Activated CD4-positive, alpha-beta T cell treated with anti-CD3 and anti-CD28 coated beads, Interleukin-2, Interleukin-6, amounts not matched to agents 100 ng/mL and 50 ng/mL, durations not matched to agents 16 hours and 8 hours (primary cell): Measurements from ENCODE around the gene MED29.
A peak's percentile ranks its signal among the peaks of the same experiment; 100 is the strongest.

Source experiments
- DNase-seq: peaks from one replicate; pipeline ENCODE4 v3.0.0-alpha.2; 2020

The MED29 gene

GRCh38 chr19:39399668-39400050, 8.5 kb downstream of the MED29 start:
- DNase-seq = no peak

DNA sequence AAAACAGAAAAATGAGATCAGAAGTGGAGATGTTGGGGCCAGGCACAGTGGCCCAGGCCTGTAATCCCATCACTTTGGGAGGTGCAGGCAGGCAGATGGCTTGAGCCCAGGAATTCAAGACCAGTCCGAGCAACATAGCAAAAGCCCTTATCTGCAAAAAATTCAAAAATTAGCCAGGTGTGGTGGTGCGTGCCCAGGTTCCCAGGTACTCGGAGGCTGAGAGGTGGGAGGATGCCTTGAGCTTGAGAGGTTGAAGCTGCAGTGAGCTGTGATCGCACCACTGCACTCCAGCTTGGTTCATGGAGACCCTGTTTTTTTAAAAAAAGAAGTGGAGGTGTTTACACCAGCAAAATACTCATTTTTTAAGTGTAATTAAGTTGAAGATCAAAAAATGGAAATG, 8.9 kb downstream of the MED29 start:
- DNase-seq = no peak

- DNase-seq = no peak
Measured at GRCh38 chr19:39401070-39401548, 9.9 kb downstream of the MED29 start.

DNA sequence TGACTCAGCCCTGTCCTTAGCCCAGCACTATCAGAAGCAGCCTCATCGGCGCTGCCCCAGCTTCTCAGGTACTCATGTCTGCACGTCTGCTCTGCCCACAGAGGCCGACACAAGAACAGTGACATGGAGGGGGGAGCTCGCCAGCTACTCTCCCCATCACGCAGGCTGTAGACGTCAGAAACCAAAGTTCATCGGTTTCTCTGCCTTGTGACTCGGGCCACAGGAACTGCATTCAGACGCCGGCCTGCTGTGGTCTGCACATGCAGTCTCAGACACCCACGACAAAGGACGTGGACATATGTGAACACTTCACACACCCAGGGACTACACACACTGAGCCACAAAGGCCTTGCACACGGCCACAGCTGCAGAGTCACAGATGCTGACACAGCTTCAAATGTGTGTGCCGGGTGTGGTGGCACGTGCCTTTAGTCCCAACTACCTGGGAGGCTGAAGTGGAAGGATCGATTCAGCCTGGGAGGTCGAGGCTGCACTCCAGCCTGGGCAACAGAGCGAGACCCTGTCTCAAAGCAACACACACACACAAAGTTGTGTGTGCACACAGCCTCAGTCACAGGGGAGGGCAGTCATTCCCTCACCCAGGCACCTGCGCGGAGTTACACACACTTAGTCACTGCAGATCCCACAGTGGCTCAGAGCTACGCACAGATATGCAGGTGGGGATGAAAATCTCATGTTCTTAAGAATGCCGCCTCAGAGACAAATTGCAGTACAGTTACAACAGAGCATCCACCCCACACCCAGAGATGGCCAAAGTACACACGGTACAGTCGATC, 10.6 kb downstream of the MED29 start:
- DNase-seq = peak; percentile 89

GRCh38 chr19:39402346-39403300, 11.4 kb downstream of the MED29 start:
- peak; percentile 90 for DNase-seq

DNA sequence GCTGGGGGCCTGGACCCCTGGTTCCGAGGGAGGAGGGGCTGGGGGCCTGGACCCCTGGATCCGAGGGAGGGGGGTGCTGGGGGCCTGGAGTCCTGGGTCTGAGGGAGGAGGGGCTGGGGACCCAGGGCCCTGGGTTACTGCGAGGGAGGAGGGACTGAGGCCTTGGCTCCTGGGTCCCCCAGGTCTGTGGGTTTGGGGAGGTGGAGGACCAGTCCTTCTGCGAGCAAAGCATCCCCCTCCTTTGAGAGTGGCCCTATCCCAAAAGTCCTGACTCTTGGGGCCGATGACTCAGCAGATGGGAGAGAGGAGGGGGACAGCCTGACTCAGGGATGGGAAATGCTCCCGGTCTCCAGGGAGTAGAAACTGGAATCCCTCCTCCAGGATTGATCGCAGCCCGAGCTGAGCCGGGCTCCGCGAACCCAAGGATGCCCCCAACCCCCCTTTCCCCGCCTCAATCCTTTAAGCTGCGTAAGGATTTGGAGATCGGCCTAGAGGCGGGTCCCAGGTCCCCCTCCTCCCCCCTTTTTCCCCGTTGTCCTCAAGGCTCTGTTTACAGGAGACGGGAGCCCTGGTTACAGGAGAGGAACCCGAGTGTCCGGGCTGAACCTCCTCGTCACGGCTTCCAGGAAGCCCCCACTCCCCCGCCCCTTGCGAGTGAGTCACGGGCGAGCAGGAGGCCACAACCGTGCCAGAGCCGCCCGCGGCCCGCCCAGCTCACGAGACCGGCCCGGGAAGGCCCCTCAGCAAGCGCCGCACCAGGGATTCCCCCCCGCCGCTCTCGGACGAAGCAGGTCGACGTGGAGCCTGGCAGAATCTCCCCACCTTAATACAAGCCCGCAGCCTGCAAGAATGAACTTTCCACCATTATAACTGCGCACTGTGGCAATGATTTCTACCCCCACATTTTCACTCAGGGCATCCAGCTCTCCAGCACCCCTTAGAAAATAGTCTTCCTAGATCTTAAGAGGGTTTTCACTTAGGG, 12.4 kb downstream of the MED29 start:
- peak; percentile 95 for DNase-seq

GRCh38 chr19:39405261-39405957, 14.2 kb downstream of the MED29 start:
- no peak for DNase-seq

GRCh38 chr19:39405958-39406655, 14.9 kb downstream of the MED29 start:
- DNase-seq = peak; percentile 88

DNA sequence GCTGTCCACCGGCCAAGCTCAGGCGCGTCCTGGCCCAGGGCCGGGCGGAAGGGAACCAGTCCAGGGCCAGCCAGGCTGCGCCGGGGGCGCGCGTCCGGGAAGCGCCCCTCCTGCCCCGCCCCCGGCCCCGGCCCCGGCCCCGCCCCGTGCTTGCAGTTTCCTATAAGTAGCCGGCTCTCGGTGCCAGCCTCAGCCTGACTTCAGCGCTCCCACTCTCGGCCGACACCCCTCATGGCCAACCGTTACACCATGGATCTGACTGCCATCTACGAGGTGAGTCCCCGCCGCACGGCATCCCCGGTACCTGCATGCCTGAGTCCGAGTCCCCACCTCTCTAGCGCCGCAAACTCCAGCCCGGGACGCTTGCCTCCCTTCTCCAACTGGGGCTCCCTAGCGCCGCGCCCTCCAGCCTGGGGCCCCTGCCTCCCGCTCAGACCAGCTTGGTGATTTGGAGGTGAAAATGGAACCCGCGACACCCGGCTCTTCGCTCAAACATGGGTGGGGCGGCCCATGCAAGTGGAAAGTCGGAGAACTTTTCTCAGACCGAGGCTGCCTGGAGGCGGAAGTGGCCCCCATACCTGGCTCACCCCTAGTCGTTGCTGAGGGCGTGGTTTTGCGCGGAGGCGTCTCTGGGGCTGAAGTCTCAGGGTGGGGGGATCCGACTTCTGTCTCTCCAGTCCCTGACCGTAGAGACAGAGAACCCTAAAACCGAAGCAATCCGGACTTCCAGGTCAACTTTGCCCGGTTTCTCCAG, 15.7 kb downstream of the MED29 start, which contains the start of gene ZFP36:
TSS of gene ZFP36 (plus strand) at position 192 of the 754 bp plus-strand sequence. CDS start at position 250, 58 bp downstream.
- DNase-seq = peak; percentile 93

DNA sequence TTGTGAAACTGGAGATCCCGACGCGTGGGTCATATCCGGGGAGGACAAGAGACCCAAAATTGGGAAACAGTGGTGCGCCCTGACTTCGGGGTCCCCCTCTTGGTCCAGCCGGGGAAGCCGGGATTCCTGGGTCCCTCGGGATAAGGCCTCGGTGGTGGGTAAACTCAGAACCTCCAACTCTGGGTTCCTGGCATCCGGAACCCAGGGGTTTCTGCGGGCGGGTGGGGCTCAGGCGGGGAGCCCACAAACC, 16.2 kb downstream of the MED29 start:
- DNase-seq = peak; percentile 78

- DNase-seq = no peak
Measured at GRCh38 chr19:39407660-39408391, 16.6 kb downstream of the MED29 start.

DNA sequence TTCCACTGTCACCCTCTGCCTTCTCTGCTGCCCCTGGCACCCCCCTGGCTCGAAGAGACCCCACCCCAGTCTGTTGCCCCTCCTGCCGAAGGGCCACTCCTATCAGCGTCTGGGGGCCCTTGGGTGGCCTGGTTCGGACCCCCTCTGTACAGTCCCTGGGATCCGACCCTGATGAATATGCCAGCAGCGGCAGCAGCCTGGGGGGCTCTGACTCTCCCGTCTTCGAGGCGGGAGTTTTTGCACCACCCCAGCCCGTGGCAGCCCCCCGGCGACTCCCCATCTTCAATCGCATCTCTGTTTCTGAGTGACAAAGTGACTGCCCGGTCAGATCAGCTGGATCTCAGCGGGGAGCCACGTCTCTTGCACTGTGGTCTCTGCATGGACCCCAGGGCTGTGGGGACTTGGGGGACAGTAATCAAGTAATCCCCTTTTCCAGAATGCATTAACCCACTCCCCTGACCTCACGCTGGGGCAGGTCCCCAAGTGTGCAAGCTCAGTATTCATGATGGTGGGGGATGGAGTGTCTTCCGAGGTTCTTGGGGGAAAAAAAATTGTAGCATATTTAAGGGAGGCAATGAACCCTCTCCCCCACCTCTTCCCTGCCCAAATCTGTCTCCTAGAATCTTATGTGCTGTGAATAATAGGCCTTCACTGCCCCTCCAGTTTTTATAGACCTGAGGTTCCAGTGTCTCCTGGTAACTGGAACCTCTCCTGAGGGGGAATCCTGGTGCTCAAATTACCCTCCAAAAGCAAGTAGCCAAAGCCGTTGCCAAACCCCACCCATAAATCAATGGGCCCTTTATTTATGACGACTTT, 17.4 kb downstream of the MED29 start:
- DNase-seq = no peak

GRCh38 chr19:39409208-39410016, 18.2 kb downstream of the MED29 start:
- peak; percentile 86 for DNase-seq

DNA sequence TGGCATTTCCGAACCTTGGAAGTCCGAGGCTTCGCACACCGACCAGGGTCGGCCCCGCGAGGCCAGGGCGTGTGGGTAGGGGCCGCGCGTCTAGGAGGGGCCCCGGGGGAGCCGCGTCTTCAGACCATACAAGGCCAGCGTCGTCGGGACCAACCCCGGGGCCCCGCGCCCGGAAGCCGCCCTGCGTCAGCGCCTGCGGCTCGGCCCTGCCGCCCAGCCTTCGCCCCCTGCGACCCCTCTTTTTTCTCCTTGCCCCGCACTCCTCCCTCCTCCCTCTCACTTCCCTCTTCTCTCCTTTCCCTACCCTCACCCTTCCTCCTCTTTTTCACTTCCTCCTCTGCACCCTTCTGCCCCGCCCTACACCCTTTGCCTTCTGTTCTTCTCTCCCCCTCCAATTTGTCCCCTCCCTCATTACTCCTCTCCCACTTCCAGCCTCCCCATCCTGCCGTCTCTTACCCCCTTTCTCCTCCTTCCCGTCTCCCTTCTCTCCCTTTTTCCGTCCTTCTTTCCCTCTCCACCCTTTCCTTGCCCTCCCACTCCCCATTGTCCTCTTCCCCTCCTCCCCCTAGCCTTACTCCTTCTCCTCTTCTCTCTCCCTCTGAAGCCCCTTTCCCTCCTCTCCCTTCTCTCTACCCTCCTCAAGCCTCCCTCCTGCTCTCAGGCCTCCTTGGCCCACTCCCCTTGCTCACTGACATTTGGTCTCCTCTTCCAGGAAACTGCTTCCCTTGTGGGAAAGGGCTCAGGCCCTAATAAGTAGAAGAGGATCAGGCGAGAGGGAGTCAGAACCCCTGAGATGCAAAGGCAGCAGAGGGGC, 19.0 kb downstream of the MED29 start:
- DNase-seq = peak; percentile 69

GRCh38 chr19:39410831-39411080, 19.6 kb downstream of the MED29 start:
- DNase-seq = no peak

DNA sequence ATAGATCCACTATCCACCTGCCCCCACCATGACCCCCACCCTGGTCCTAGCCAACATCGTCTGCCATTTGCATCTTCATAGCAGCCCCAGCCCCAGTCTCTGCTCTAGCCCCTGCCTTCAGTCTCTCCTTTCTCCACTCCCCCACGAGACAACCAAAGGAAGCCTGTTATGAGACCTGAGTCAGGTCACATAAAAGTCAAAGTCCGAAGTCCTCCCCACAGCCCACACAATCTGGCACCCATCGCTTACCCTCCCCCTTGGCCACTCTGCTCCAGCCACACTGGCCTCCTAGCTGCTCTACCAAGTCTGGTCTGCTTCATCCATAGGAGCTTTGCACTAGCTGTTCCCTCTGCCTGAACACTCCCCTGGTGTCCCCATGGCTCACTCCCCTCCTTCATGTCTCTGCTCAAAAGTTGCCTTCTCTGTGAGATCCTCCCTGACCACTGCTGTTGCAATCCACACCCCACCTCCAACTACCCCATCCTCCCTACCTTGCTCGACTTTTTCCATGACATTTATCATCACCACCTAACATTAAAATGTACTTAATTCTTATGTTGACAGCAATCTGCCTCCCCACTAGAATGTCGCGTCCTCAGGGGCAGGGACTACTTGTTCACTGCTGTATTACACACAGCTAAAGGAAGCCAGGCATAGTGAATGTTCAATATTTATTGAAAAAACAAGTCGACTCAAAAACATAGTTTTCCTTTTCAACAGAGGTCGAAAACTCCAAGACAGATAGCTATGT, 20.1 kb downstream of the MED29 start:
- no peak for DNase-seq

- peak; percentile 93 for DNase-seq
Measured at GRCh38 chr19:39411832-39412099, 20.6 kb downstream of the MED29 start.
